H1 (cell line): ENCODE results near the gene SH3RF3. TPM values are rescaled to one million over a fixed set of nuclear protein-coding genes. Genes with fewer than 3 reads are reported as not detected.
A peak's percentile ranks its signal among the peaks of the same experiment; 100 is the strongest.

Experiments
- CTCF ChIA-PET: fragments of 300-600 bp; sonication (Branson Sonifier 250); formaldehyde crosslinking; loops from one replicate; lab custom pipeline; 2021; ENCODE audit not compliant: partially characterized antibody; lab: Charles Lee
- POLR2A ChIA-PET: fragments of 300-600 bp; sonication (Branson Sonifier 250); formaldehyde crosslinking; loops from one replicate; lab custom pipeline; 2021; ENCODE audit warnings: inconsistent platforms; ENCODE audit not compliant: partially characterized antibody; lab: Charles Lee
- DNase-seq, 2 experiments: peaks; one replicate each; pipeline versions ENCODE4 v3.0.0 to v3.0.0-alpha.2; 2010 to 2022; ENCODE audit warnings: low spot score in 2 of 2, low read depth in 1 of 2, mixed read lengths in 1 of 2
- FAIRE-seq: peaks from 2 replicates; lab custom pipeline; 2011; peaks lifted over from hg19 to GRCh38; lab: Jason Lieb, UNC
- H2AFZ ChIP-seq: 2 replicates; pipeline ENCODE4 v1.8.1; 2012; ENCODE audit warnings: low read length, inconsistent platforms
- H2AK5ac ChIP-seq: 2 replicates; pipeline ENCODE4 v1.6.1; 2013; ENCODE audit warnings: low read depth, low read length
- H2BK120ac ChIP-seq: replicated peaks from 2 replicates; pipeline ENCODE3; 2013; ENCODE audit warnings: low read depth, low read length, inconsistent platforms
- H2BK12ac ChIP-seq: 2 replicates; pipeline ENCODE4 v1.6.1; 2013; ENCODE audit warnings: low read depth, low read length
- H2BK15ac ChIP-seq: 2 replicates; pipeline ENCODE4 v1.6.1; 2013; ENCODE audit warnings: low read length
- H2BK20ac ChIP-seq: 2 replicates; pipeline ENCODE4 v1.6.1; 2013; ENCODE audit warnings: low read length
- H2BK5ac ChIP-seq: 2 replicates; pipeline ENCODE4 v1.6.1; 2013; ENCODE audit warnings: low read depth, low read length
- H3K14ac ChIP-seq: 2 replicates; pipeline ENCODE4 v1.6.1; 2013; ENCODE audit warnings: inconsistent platforms; ENCODE audit not compliant: insufficient read length
- H3K18ac ChIP-seq: 2 replicates; pipeline ENCODE4 v1.6.1; 2013; ENCODE audit warnings: low read length; ENCODE audit errors: extremely low read depth
- H3K23ac ChIP-seq: 2 replicates; pipeline ENCODE4 v1.6.1; 2013; ENCODE audit warnings: inconsistent platforms; ENCODE audit not compliant: insufficient read length
- H3K23me2 ChIP-seq: 2 replicates; pipeline ENCODE4 v1.6.1; 2013; ENCODE audit warnings: low read depth, low read length
- H3K27ac ChIP-seq: 2 replicates; pipeline ENCODE4 v1.6.1; 2011; ENCODE audit warnings: low read depth, low read length, inconsistent platforms
- H3K27me3 ChIP-seq, 4 experiments: replicated peaks in 1 of 4; 1 replicate in 1 of 4; 2 replicates in 3 of 4; pipeline versions ENCODE4 v1.6.1 to v1.8.1; 2011 to 2013; ENCODE audit warnings: low read length in 3 of 4, mild to moderate bottlenecking in 3 of 4, inconsistent platforms in 2 of 4, mixed read lengths in 2 of 4, moderate library complexity in 1 of 4; ENCODE audit not compliant: control insufficient read depth in 3 of 4, insufficient read depth in 3 of 4; ENCODE audit errors: extremely low read depth in 1 of 4
- H3K36me3 ChIP-seq, 4 experiments: 2 replicates each; pipeline versions ENCODE4 v1.6.1 to v1.8.1; 2011 to 2013; ENCODE audit warnings: mild to moderate bottlenecking in 4 of 4, low read length in 3 of 4, moderate library complexity in 2 of 4, control low read depth in 1 of 4, inconsistent platforms in 1 of 4; ENCODE audit not compliant: insufficient read depth in 4 of 4, control insufficient read depth in 2 of 4
- H3K4ac ChIP-seq: replicated peaks from 2 replicates; pipeline ENCODE3; 2013; ENCODE audit warnings: low read length, low read depth, mixed read lengths, inconsistent platforms; ENCODE audit not compliant: insufficient read length
- H3K4me1 ChIP-seq, 4 experiments: replicated peaks in 1 of 4; 1 replicate in 1 of 4; 2 replicates in 3 of 4; pipeline versions ENCODE4 v1.6.1 to v1.8.1; 2011 to 2013; ENCODE audit warnings: low read length in 3 of 4, inconsistent platforms in 2 of 4, mixed read lengths in 1 of 4; ENCODE audit not compliant: insufficient read depth in 4 of 4, control insufficient read depth in 3 of 4
- H3K4me2 ChIP-seq, 2 experiments: 2 replicates each; pipeline versions ENCODE4 v1.6.1 to v1.8.1; 2011 to 2013; ENCODE audit warnings: low read depth in 2 of 2, low read length in 2 of 2, control low read depth in 1 of 2, inconsistent platforms in 1 of 2, mild to moderate bottlenecking in 1 of 2; ENCODE audit not compliant: insufficient read depth in 1 of 2
- H3K4me3 ChIP-seq, 4 experiments: fragments of 200-600, 300-600 bp in 1 of 4; sonication (generic), shearing (Covaris generic), sonication (Bioruptor Twin) in 1 of 4; 2 replicates each; pipeline versions ENCODE4 v1.5.1 to v1.8.1; 2011 to 2016; ENCODE audit warnings: low read length in 4 of 4, low read depth in 3 of 4, control low read depth in 2 of 4, inconsistent platforms in 2 of 4, mild to moderate bottlenecking in 2 of 4, mixed read lengths in 1 of 4, moderate library complexity in 1 of 4; ENCODE audit not compliant: insufficient read depth in 2 of 4; ENCODE audit errors: extremely low read depth in 1 of 4
- H3K56ac ChIP-seq: replicated peaks from 2 replicates; pipeline ENCODE3; 2013; ENCODE audit warnings: low read depth, mild to moderate bottlenecking, mixed read lengths, low read length, inconsistent platforms; ENCODE audit not compliant: insufficient read length
- H3K79me1 ChIP-seq: 2 replicates; pipeline ENCODE4 v1.6.1; 2013; ENCODE audit warnings: low read depth, low read length, control low read depth
- H3K79me2 ChIP-seq, 2 experiments: 2 replicates each; pipeline versions ENCODE4 v1.6.1 to v1.8.1; 2012 to 2013; ENCODE audit warnings: low read length in 2 of 2, mild to moderate bottlenecking in 2 of 2, inconsistent platforms in 1 of 2; ENCODE audit not compliant: insufficient read depth in 2 of 2, control insufficient read depth in 1 of 2
- H3K9ac ChIP-seq, 4 experiments: replicated peaks in 1 of 4; 1 replicate in 1 of 4; 2 replicates in 3 of 4; pipeline versions ENCODE4 v1.6.1 to v1.8.1; 2011 to 2013; ENCODE audit warnings: low read depth in 3 of 4, low read length in 3 of 4, control low read depth in 2 of 4, mild to moderate bottlenecking in 2 of 4, moderate library complexity in 2 of 4, inconsistent platforms in 1 of 4; ENCODE audit errors: extremely low read depth in 1 of 4
- H3K9me3 ChIP-seq, 2 experiments: 2 replicates each; pipeline versions ENCODE4 v1.6.1 to v1.8.1; 2012 to 2013; ENCODE audit warnings: mild to moderate bottlenecking in 2 of 2, moderate library complexity in 2 of 2, control low read depth in 1 of 2, inconsistent platforms in 1 of 2, low read depth in 1 of 2, low read length in 1 of 2, mixed read lengths in 1 of 2; ENCODE audit not compliant: insufficient read depth in 2 of 2
- H4K20me1 ChIP-seq, 2 experiments: replicated peaks in 1 of 2; 2 replicates each; pipeline versions ENCODE3 to v1.8.1; 2011 to 2013; ENCODE audit warnings: inconsistent platforms in 2 of 2, low read length in 2 of 2, mild to moderate bottlenecking in 1 of 2; ENCODE audit not compliant: insufficient read depth in 2 of 2, control insufficient read depth in 1 of 2
- H4K5ac ChIP-seq: 2 replicates; pipeline ENCODE4 v1.6.1; 2013; ENCODE audit warnings: low read length, low read depth, mixed read lengths, inconsistent platforms; ENCODE audit not compliant: insufficient read length
- H4K8ac ChIP-seq: 2 replicates; pipeline ENCODE4 v1.8.0; 2013; ENCODE audit warnings: mild to moderate bottlenecking, moderate library complexity, low read length, inconsistent platforms; ENCODE audit not compliant: insufficient read depth; ENCODE audit errors: extremely low read depth
- H4K91ac ChIP-seq: replicated peaks from 2 replicates; pipeline ENCODE3; 2013; ENCODE audit warnings: low read length, mixed read lengths, inconsistent platforms; ENCODE audit not compliant: insufficient read length
- BRCA1 ChIP-seq: IDR thresholded peaks from 2 replicates; pipeline ENCODE4 v1.6.1; 2012; ENCODE audit warnings: low read depth, low read length, improper control_type of control experiment
- CTBP2 ChIP-seq: IDR thresholded peaks from 2 replicates; pipeline ENCODE4 v1.7.0; 2011; ENCODE audit warnings: borderline replicate concordance, mild to moderate bottlenecking, moderate library complexity, mixed read lengths, low read length; ENCODE audit not compliant: insufficient read depth, insufficient read length
- HDAC2 ChIP-seq, 2 experiments: fragments of 300-600 bp in 1 of 2; sonication (generic) in 1 of 2; IDR thresholded peaks; 2 replicates each; pipeline ENCODE4 v1.6.1; 2011 to 2012; ENCODE audit warnings: low read depth in 2 of 2, low read length in 2 of 2, mild to moderate bottlenecking in 2 of 2, moderate library complexity in 2 of 2, borderline replicate concordance in 1 of 2, inconsistent platforms in 1 of 2
- SP4 ChIP-seq: IDR thresholded peaks from 2 replicates; pipeline ENCODE4 v1.6.1; 2012; ENCODE audit warnings: low read length, inconsistent platforms
- TBP ChIP-seq: IDR thresholded peaks from 2 replicates; pipeline ENCODE4 v1.6.1; 2011; ENCODE audit warnings: low read depth, low read length, improper control_type of control experiment
- WGBS, 2 experiments: shearing (Covaris generic) in 1 of 2; methylation state at CpG; one replicate each; pipeline versions ENCODE4 v1.1.6 to v1.1.7; 2013 to 2015; ENCODE audit warnings: low lambda C conversion rate in 2 of 2, mixed read lengths in 2 of 2, inconsistent platforms in 1 of 2, low coverage in 1 of 2, missing lambda C conversion rate in 1 of 2; ENCODE audit not compliant: insufficient replicate concordance in 2 of 2, insufficient coverage in 1 of 2, insufficient read length in 1 of 2; ENCODE audit errors: extremely low coverage in 1 of 2, missing lambda C conversion rate in 1 of 2; 5-methylcytosine and 5-hydroxymethylcytosine counted together
- polyA plus RNA-seq, 7 experiments: library from polyadenylated mRNA; depleted of rRNA in 3 of 7; stranded (reverse) in 5 of 7; unstranded in 2 of 7; fragments of >200 nt in 5 of 7; fragments of 200-250 nt in 2 of 7; gene quantifications; 1 replicate in 5 of 7; 2 replicates in 1 of 7; 4 replicates in 1 of 7; pipeline versions ENCODE4 v1.2.1 to v1.2.3, GENCODE V29; 2011 to 2013; ENCODE audit warnings: missing spikeins in 2 of 7, mixed read lengths in 2 of 7
- total RNA-seq: library from RNA; stranded (reverse); fragmentation: NEBNext Ultra II Directional; extraction: Animal tissue kit (Norgen Biotek cat#: 25700); gene quantifications from 2 replicates; pipeline ENCODE4 v1.2.1, GENCODE V29; 2021

Gene SH3RF3
- total and polyA plus RNA-seq, 2 of the 8 experiments (the other 6 are each of a cell fraction or from before 2014, with no cell fraction given), result 0.11 to 0.65 TPM

DNA sequence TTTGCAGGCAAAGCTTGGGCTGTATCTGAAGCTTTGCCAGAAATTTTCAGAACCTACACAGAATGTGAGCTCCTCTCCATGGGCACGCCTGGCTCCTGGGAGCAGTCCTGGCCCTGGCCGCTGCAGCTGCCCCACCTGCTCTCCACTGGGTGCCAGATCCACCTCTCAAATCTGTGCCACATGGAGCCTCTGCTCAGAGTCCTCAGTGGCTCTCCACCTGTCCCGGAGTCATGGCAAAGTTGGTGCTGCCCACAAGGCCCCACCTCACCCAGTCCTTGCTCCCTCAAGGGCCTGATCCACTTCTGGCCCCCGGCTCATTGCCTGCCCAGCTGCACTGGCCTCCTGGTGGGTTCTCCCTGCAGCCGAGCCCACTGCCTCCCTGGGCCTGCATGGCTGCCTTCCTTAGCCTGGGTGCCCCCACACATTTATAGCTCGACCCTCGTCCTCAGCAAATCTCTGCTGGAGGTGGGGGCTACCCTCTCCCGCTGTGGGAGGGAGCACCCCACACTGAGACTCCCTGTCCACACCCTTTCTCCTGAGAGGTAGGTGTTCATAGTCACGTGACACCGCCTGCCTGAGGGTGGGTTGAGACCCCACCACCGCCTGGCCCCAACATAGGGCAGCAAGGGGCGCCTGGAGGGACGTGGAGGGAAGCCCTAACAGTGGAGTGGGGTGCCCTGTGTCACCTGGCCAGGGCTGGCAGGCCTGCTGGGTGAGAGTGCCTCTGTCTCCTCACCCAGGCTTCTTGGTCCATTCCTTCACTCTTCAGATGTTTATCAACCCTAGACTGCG is 224.1 kb downstream of the SH3RF3 start:
- DNase-seq (peak in 1 of 2 experiments; percentile 30), FAIRE-seq (no peak)
- no peaks in the 10 kb centered on the region for H3K27me3 ChIP-seq
- ChIA-PET POLR2A (no interaction called here), CTCF (no interaction called here)
- TF ChIP-seq SP4 (no peak), BRCA1 (no peak), HDAC2 (IDR thresholded peaks at IDR 0.05; ENCODE audit: borderline replicate concordance in 1 of 2, low read depth in 2 of 2, low read length in 2 of 2) (no peak), TBP (no peak), CTBP2 (no peak)
- no peak overlapping the region for H3K9ac ChIP-seq
- no peak overlapping the region for H3K18ac ChIP-seq
- no peak overlapping the region for H2AK5ac ChIP-seq
- H2BK120ac ChIP-seq, result no peak overlapping the region
- no peak overlapping the region for H3K4ac ChIP-seq
- H3K4me2 ChIP-seq, result no peak overlapping the region
- H2AFZ ChIP-seq, result no peak overlapping the region
- H4K20me1 ChIP-seq, result no peaks in the 10 kb centered on the region
- H3K79me2 ChIP-seq, result no peaks in the 10 kb centered on the region
- H2BK5ac ChIP-seq, result no peak overlapping the region
- no peak overlapping the region for H4K5ac ChIP-seq
- H3K4me3 ChIP-seq, result no peak overlapping the region
- H3K36me3 ChIP-seq, result no peaks in the 10 kb centered on the region
- no peak overlapping the region for H2BK15ac ChIP-seq
- H3K14ac ChIP-seq, result no peak overlapping the region
- H3K9me3 ChIP-seq, result peaks cover 4 to 9% of the 10 kb centered on the region in 2 experiments; a peak in 3 of 4 replicates
- no peak overlapping the region for H2BK12ac ChIP-seq
- H4K91ac ChIP-seq, result no peak overlapping the region
- no peaks in the 10 kb centered on the region for H3K79me1 ChIP-seq
- H2BK20ac ChIP-seq, result no peak overlapping the region
- H3K23ac ChIP-seq, result no peak overlapping the region
- no peak overlapping the region for H3K27ac ChIP-seq
- H4K8ac ChIP-seq, result peak overlapping the region; percentile 37; the same call in 1 of the 2 replicates
- no peaks in the 10 kb centered on the region; the same call in 1 of the 2 replicates for H3K23me2 ChIP-seq
- H3K4me1 ChIP-seq, result peaks cover 0 to 5% (median 0%) of the 10 kb centered on the region in 4 experiments; a peak in 2 of 7 replicates
- WGBS, 2 experiments, result 93% methylated on average over 14 of the region's 14 CpGs; no CpG with 5 or more reads in 1 of the 2 experiments
- no peak overlapping the region for H3K56ac ChIP-seq
